Measurements from ENCODE around the gene ZNF587. TPM values are rescaled to one million over a fixed set of nuclear protein-coding genes. Genes with fewer than 3 reads are reported as not detected.
"Not testable (repeated sequence)": the region's sequence is repeated elsewhere in the genome, so short reads cannot be mapped to it uniquely, and the experiment has no call there.

The ZNF587 gene
- total RNA-seq, 4 donors from 2014 or later, result 10.6 to 18.0 (median 17.2) TPM

GRCh38 chr19:57825511-57825910 lies 24.1 kb upstream of the ZNF587 start:
- intact Hi-C loops (cut with DNase I; ENCODE audit: low total_unique reads), result no loop called here
- TF ChIP-seq CTCF (IDR thresholded peaks at IDR 0.05) (no peak), POLR2A (IDR thresholded peaks at IDR 0.05) (no peak)
- no peak for DNase-seq (ENCODE audit: low spot score in 2 of 2)
- 82 to 87% methylated on average over 6 of the region's 6 CpGs for WGBS, 2 donors
- H3K4me3 ChIP-seq (ENCODE audit: low read depth, poor library complexity, severe bottlenecking), result no peak overlapping the region

GRCh38 chr19:57829316-57829715 lies 20.3 kb upstream of the ZNF587 start:
- DNase-seq (ENCODE audit: low spot score in 2 of 2), result no peak
- intact Hi-C loops (cut with DNase I; ENCODE audit: low total_unique reads), result no loop called here
- TF ChIP-seq CTCF (IDR thresholded peaks at IDR 0.05) (no peak), POLR2A (IDR thresholded peaks at IDR 0.05) (no peak)
- no peak overlapping the region for H3K4me3 ChIP-seq (ENCODE audit: low read depth, poor library complexity, severe bottlenecking)
- 78 to 83% methylated on average over 5 of the region's 5 CpGs for WGBS, 2 donors

- 22 to 31% methylated on average over 20 to 22 of the region's 22 CpGs for WGBS, 2 donors
- H3K4me3 ChIP-seq (ENCODE audit: low read depth, poor library complexity, severe bottlenecking), result peak within 1 kb of the TSS; percentile 30
- intact Hi-C loops (cut with DNase I; ENCODE audit: low total_unique reads), result no loop called here
- DNase-seq (ENCODE audit: low spot score in 2 of 2), result peak; percentile 26 to 91
- TF ChIP-seq POLR2A (IDR thresholded peaks at IDR 0.05), result no peak
- no peak for TF ChIP-seq CTCF (IDR thresholded peaks at IDR 0.05)
Observed at GRCh38 chr19:57830071-57830602, 19.5 kb upstream of the ZNF587 start, which contains the start of gene ZNF587B. TSS of gene ZNF587B (plus strand) at chr19:57830299. CDS start at chr19:57830529, 230 bp downstream.

GRCh38 chr19:57836991-57837390 lies 12.7 kb upstream of the ZNF587 start:
- DNase-seq (ENCODE audit: low spot score in 2 of 2); H3K4me3 ChIP-seq (ENCODE audit: low read depth, poor library complexity, severe bottlenecking); intact Hi-C loops (cut with DNase I; ENCODE audit: low total_unique reads): not testable (repeated sequence)
- 93 to 96% methylated on average over 5 of the region's 5 CpGs for WGBS, 2 donors

- intact Hi-C loops (cut with DNase I; ENCODE audit: low total_unique reads); H3K4me3 ChIP-seq (ENCODE audit: low read depth, poor library complexity, severe bottlenecking); DNase-seq (ENCODE audit: low spot score in 2 of 2): not testable (repeated sequence)
- 90 to 92% methylated on average over 5 of the region's 5 CpGs for WGBS, 2 donors
Observed at GRCh38 chr19:57838622-57839191, 11.0 kb upstream of the ZNF587 start.

GRCh38 chr19:57841122-57841763 lies 8.4 kb upstream of the ZNF587 start:
- TF ChIP-seq CTCF (IDR thresholded peaks at IDR 0.05), result no peak
- no peak for TF ChIP-seq POLR2A (IDR thresholded peaks at IDR 0.05)
- 79 to 88% methylated on average over 6 of the region's 6 CpGs for WGBS, 2 donors
- intact Hi-C loops (cut with DNase I; ENCODE audit: low total_unique reads), result no loop called here

GRCh38 chr19:57847164-57847563 lies 2.5 kb upstream of the ZNF587 start:
- H3K4me3 ChIP-seq (ENCODE audit: low read depth, poor library complexity, severe bottlenecking); intact Hi-C loops (cut with DNase I; ENCODE audit: low total_unique reads); DNase-seq (ENCODE audit: low spot score in 2 of 2): not testable (repeated sequence)
- 74 to 77% methylated on average over 3 of the region's 3 CpGs for whole genome bisulfite sequencing, 2 donors

More at GRCh38 chr19:57841122-57841763, 8.4 kb upstream of the ZNF587 start:
- no peak overlapping the region for H3K4me3 ChIP-seq (ENCODE audit: low read depth, poor library complexity, severe bottlenecking)
- no peak for DNase-seq (ENCODE audit: low spot score in 2 of 2)

GRCh38 chr19:57849162-57849665 lies 445 bp upstream of the ZNF587 start:
- DNase-seq (ENCODE audit: low spot score in 2 of 2); H3K4me3 ChIP-seq (ENCODE audit: low read depth, poor library complexity, severe bottlenecking); intact Hi-C loops (cut with DNase I; ENCODE audit: low total_unique reads): not testable (repeated sequence)
- 88 to 90% methylated on average over 2 of the region's 2 CpGs for WGBS, 2 donors

All from lower leg skin (tissue), 4 donors.